MCF 10A (cell line): Measurements from ENCODE around the gene MEIKIN. TPM values are rescaled to one million over a fixed set of nuclear protein-coding genes. Genes with fewer than 3 reads are reported as not detected.

Experiments
- BruUV-seq: library from RNA; stranded (reverse); fragments of 400-500 nt; replicated peaks from 2 replicates; lab custom pipeline; 2021; lab: Mats Ljungman, UMichigan
- CTCF ChIA-PET: fragments of 300-600 bp; sonication (Branson Sonifier 250); formaldehyde crosslinking; extraction: SDS; loops from one replicate; lab custom pipeline; 2021; ENCODE audit warnings: antibody characterized with exemption, inconsistent platforms; lab: Yijun Ruan, JAX
- POLR2A ChIA-PET: fragments of 300-600, 350-650 bp; sonication (Branson Sonifier 250); formaldehyde crosslinking; extraction: SDS; loops from one replicate; lab custom pipeline; 2020; ENCODE audit warnings: antibody characterized with exemption, inconsistent platforms; lab: Yijun Ruan, JAX
- DNase-seq: peaks from one replicate; pipeline ENCODE4 v3.0.0-alpha.2; 2018; ENCODE audit not compliant: unreplicated experiment
- H3K27ac Mint-ChIP-seq: one replicate; pipeline ENCODE4 v1.8.0; 2022; ENCODE audit warnings: mild to moderate bottlenecking, low read depth, mixed read lengths; ENCODE audit not compliant: unreplicated experiment
- H3K27me3 Mint-ChIP-seq: one replicate; pipeline ENCODE4 v1.8.0; 2022; ENCODE audit warnings: mixed read lengths; ENCODE audit not compliant: insufficient read depth, unreplicated experiment
- H3K36me3 Mint-ChIP-seq: one replicate; pipeline ENCODE4 v1.8.0; 2022; ENCODE audit warnings: mild to moderate bottlenecking, moderate library complexity, mixed read lengths; ENCODE audit not compliant: insufficient read depth, unreplicated experiment
- H3K4me1 Mint-ChIP-seq: one replicate; pipeline ENCODE4 v1.8.0; 2022; ENCODE audit warnings: mixed read lengths; ENCODE audit not compliant: insufficient read depth, unreplicated experiment
- H3K4me3 Mint-ChIP-seq: one replicate; pipeline ENCODE4 v1.8.0; 2022; ENCODE audit warnings: mild to moderate bottlenecking, moderate library complexity, mixed read lengths; ENCODE audit not compliant: unreplicated experiment
- H3K9me3 Mint-ChIP-seq: one replicate; pipeline ENCODE4 v1.8.0; 2022; ENCODE audit warnings: mixed read lengths; ENCODE audit not compliant: unreplicated experiment
- intact Hi-C: fragments of 100-400 bp; cut with micrococcal nuclease; formaldehyde crosslinking; loops from 2 replicates; pipeline ENCODE4 v1.14.1; 2022
- total RNA-seq: library from RNA; stranded (reverse); gene quantifications from 2 replicates; pipeline ENCODE4 v1.2.3, GENCODE V29; 2022
- TF ChIP-seq, protein P1 (sequence below): fragments of 200-600 bp; IDR thresholded peaks from one replicate; pipeline ENCODE4 v1.8.0; 2022; ENCODE audit warnings: antibody characterized with exemption, mild to moderate bottlenecking; ENCODE audit not compliant: unreplicated experiment

MEIKIN gene
- total RNA-seq, 1 experiment from 2014 or later: not detected

DNA sequence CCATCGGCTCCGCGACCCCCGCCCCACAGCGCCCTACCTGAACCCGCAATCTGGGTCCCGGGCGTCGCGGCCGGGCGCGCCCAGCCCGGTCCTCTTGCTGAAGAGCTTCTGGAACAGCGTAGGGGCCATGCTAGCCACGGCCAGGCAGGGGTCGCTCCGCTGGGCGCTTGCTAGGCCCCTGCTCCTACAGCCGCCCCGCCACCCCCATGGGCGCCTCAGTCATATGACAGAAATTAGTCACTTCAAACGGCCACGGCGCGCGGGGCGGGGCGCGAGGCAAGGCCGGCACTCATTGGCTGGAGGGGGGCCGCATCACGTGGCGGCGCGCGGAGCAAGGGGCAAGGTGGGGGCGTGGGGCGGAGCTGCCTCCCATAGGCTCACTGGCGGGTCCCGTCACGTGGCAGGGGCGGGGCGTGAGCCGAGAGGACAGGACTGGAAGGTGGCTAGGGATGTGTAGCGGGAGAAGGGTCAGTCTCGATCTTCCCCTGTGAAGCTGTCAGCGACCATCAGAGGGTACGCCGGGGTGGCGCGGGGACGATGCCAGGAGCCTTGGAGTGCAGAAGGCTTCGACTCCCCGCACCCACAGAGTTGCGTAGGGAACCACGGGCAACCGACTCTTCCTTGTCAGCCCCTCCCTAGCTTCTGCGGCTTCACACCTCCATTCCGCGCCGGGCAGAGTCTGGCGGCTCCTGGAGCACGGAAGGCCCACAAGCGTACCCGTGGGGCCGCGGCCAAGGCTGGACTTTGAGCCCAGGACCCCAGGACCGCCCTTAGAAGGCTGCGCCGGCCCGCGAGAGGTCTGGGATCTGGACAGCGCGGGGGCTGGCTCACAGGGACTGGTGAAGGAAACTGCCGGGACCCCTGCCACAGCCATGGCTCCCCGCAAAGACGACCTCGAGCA, 148.4 kb downstream of the MEIKIN start, which contains the start of gene FNIP1:
Gene FNIP1, minus strand, starts transcription at position 225 of the 901 bp plus-strand sequence. Its CDS starts 96 bp downstream, at position 129.
- POLR2A ChIA-PET: interaction anchor here (0.6 to 2.8 kb wide), 50 partner anchors 9 to 652 kb away, joined by 3 to 29 read pairs (median 4); partner anchors contain the start of genes RAPGEF6 and SLC22A4
- no TSS peak for BruUV-seq
- Mint-ChIP-seq H3K4me3 (peak within 1 kb of the TSS; percentile 94), H3K27ac (peak within 1 kb of the TSS; percentile 94), H3K9me3 (no peaks in the 10 kb centered on the region), H3K4me1 (peaks cover 14% of the 10 kb centered on the region), H3K27me3 (no peaks in the 10 kb centered on the region), H3K36me3 (peaks cover 24% of the 10 kb centered on the region)
- CTCF ChIA-PET: interaction anchor here (0.6 to 4.0 kb wide), 12 partner anchors 10 to 1868 kb away, joined by 3 to 15 read pairs (median 4); no protein-coding TSS in a partner anchor
- TF ChIP-seq, protein P1, sequence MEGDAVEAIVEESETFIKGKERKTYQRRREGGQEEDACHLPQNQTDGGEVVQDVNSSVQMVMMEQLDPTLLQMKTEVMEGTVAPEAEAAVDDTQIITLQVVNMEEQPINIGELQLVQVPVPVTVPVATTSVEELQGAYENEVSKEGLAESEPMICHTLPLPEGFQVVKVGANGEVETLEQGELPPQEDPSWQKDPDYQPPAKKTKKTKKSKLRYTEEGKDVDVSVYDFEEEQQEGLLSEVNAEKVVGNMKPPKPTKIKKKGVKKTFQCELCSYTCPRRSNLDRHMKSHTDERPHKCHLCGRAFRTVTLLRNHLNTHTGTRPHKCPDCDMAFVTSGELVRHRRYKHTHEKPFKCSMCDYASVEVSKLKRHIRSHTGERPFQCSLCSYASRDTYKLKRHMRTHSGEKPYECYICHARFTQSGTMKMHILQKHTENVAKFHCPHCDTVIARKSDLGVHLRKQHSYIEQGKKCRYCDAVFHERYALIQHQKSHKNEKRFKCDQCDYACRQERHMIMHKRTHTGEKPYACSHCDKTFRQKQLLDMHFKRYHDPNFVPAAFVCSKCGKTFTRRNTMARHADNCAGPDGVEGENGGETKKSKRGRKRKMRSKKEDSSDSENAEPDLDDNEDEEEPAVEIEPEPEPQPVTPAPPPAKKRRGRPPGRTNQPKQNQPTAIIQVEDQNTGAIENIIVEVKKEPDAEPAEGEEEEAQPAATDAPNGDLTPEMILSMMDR: no peak
- DNase-seq: peak; percentile 99
- intact Hi-C loops: loop anchor here (1.0 to 10.0 kb wide), 4 partner anchors 50 to 372 kb away; partner anchors contain the start of gene RAPGEF6

DNA sequence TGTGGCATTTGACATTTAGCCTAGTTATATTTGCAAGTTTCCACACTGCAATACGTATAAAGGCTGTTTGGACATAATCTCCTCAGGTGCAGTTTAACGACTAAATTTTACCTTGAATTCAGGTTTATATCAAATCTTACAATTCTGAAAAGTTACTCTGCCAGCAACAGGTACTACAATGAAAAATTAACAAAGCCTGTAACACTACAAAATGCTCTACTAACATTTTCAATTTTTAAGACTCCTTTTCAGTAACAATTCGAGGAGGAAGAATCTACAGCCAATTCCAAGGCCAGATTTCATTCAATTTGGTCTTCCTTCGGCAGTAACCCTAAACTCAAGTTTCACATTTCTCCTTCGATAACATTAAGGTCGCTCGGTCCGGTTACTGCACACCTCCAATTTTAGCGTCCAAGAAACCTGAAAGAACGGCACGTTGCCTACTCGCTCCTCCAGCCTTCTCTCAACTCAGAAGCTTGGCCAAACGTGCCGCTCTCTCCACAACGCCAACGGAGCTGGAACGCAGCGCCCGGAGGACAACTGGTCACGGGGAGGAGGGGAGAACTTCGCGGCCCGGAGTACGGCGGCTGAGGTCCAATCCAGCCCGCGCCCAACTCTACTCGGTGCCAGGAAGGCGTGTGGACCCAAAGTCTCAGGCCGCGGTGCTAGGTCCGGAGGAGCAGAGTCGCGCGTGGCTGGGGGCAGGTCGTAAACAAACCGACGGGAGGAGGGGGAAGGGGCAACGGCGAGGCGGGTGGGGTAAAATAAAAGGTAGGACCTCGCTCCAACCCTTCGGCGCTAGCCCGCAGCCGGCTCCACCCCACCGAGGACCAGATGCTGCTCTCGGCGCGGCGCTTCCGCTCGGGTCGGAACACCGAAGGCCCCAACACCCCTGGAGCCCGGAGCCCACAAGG, 149.3 kb downstream of the MEIKIN start:
- H3K9me3 Mint-ChIP-seq: no peaks in the 10 kb centered on the region
- H3K27me3 Mint-ChIP-seq: no peaks in the 10 kb centered on the region
- intact Hi-C loops: loop anchor here (1.0 to 10.0 kb wide), 3 partner anchors 49 to 371 kb away; partner anchors contain the start of gene RAPGEF6
- peaks cover 27% of the 10 kb centered on the region for H3K36me3 Mint-ChIP-seq
- DNase-seq: peak; percentile 74
- TF ChIP-seq, protein P1: no peak
- ChIA-PET CTCF (interaction anchor here (0.6 to 4.0 kb wide), 8 partner anchors 48 to 1867 kb away, joined by 3 to 15 read pairs (median 4); no protein-coding TSS in a partner anchor), POLR2A (interaction anchor here (0.6 to 2.8 kb wide), 34 partner anchors 9 to 1850 kb away, joined by 3 to 29 read pairs (median 4); partner anchors contain the start of gene RAPGEF6)
- TSS peak; percentile 56 for BruUV-seq
- peak overlapping the region; percentile 94 for H3K27ac Mint-ChIP-seq
- H3K4me1 Mint-ChIP-seq: peaks cover 14% of the 10 kb centered on the region
- H3K4me3 Mint-ChIP-seq: peak overlapping the region; percentile 94

DNA sequence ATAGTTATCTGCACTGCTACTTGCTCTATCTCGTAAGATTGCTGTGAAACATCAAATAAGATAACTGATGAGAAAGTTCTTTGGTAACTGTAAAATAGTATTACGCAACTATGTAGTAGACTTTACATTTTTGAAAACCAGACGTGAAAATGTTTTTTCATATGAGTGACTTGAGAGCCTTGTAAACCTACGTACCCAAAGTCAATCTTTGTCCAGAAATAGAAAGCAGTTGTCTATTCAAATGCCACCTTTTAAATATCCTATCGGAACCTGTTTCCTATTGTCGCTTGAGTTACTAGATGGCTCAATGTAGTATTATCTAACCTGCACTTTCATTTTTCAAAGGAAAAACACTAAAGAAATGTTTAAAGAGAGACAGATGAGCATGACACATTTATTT, 150.2 kb downstream of the MEIKIN start:
- ChIA-PET POLR2A (interaction anchor here (0.7 to 1.0 kb wide), 3 partner anchors 11 to 1740 kb away, joined by 3 to 4 read pairs (median 3); no protein-coding TSS in a partner anchor), CTCF (no interaction called here)

More for the DNA sequence above, 150.2 kb downstream of the MEIKIN start:
- Mint-ChIP-seq H3K36me3 (peaks cover 27% of the 10 kb centered on the region), H3K9me3 (no peaks in the 10 kb centered on the region), H3K27me3 (no peaks in the 10 kb centered on the region), H3K4me3 (peak overlapping the region; percentile 94), H3K4me1 (peaks cover 21% of the 10 kb centered on the region), H3K27ac (peak overlapping the region; percentile 94)
- intact Hi-C loops: loop anchor here (10.0 kb wide), 1 partner anchor 370 kb away; no protein-coding TSS in a partner anchor
- no TSS peak for BruUV-seq
- TF ChIP-seq, protein P1: no peak
- peak; percentile 18 for DNase-seq
